Measurements from ENCODE around the gene POGLUT3. TPM values are rescaled to one million over a fixed set of nuclear protein-coding genes. Genes with fewer than 3 reads are reported as not detected.

The POGLUT3 gene
- total RNA-seq, 4 donors from 2014 or later, result 21.7 to 33.5 (median 29.2) TPM

DNA sequence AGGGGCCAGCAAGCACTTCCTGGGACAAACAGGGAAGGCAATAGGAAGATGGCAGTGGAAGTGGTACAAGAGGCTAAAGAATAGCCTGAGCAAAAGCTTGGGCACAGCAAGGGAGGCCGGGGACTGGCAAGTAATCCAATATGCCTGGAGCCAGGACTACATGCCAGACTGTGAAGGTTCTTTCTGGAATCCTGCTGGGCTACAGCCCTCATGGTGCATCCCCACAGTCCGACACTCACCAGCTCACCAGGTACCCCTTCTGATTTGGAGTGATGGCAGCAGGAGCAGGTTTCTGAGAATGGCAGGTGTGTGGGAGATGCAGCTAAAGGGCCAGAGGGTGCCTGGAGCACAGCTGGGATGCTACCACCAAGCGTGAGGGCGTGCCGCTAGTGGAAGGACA is 32.2 kb upstream of the POGLUT3 start:
- WGBS, 2 donors (ENCODE audit: low coverage in 1 of 2), result 85 to 100% methylated on average over 1 to 2 of the region's 5 CpGs
- no peak overlapping the region for H3K4me3 ChIP-seq
- H3K36me3 ChIP-seq, result peaks cover 0 to 3% of the 10 kb centered on the region in 2 donors
- TF ChIP-seq POLR2AphosphoS5 (IDR thresholded peaks at IDR 0.05), result no peak
- no peak for TF ChIP-seq CTCF (IDR thresholded peaks at IDR 0.05)
- no peak for TF ChIP-seq POLR2A (IDR thresholded peaks at IDR 0.05)
- TF ChIP-seq EP300 (IDR thresholded peaks at IDR 0.05), result no peak
- H3K27ac ChIP-seq, result no peak overlapping the region
- no peak for ATAC-seq
- H3K4me1 ChIP-seq, result no peaks in the 10 kb centered on the region
- H3K9me3 ChIP-seq, result no peaks in the 10 kb centered on the region
- H3K27me3 ChIP-seq, result no peaks in the 10 kb centered on the region

DNA sequence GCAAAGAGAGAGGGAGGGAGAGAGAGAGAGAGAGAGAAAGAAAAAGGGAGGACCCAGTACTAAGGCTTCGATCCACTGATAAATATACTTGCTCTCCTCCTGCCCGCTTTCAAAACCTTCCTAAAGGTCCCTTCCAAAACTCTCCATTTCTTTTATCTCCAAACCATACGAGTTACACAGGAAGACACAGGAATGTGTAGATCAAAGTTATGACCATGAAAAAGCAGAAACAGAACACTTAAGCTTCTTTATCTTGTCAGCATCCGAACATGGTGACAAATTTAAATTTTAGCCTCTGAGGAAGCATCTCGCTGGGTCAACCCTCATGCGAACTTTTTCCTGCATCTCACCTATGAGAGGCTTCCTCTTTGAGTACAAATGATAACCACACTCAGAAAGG is 29.2 kb upstream of the POGLUT3 start:
- no peaks in the 10 kb centered on the region for H3K9me3 ChIP-seq
- no peak for ATAC-seq
- 74 to 85% methylated on average over 6 of the region's 6 CpGs for WGBS, 2 donors (ENCODE audit: low coverage in 1 of 2)
- no peaks in the 10 kb centered on the region for H3K36me3 ChIP-seq
- H3K27me3 ChIP-seq, result no peaks in the 10 kb centered on the region
- no peak overlapping the region for H3K4me3 ChIP-seq
- no peaks in the 10 kb centered on the region for H3K4me1 ChIP-seq
- TF ChIP-seq POLR2AphosphoS5 (IDR thresholded peaks at IDR 0.05) (no peak), POLR2A (IDR thresholded peaks at IDR 0.05) (no peak), EP300 (IDR thresholded peaks at IDR 0.05) (no peak), CTCF (IDR thresholded peaks at IDR 0.05) (no peak)
- no peak overlapping the region for H3K27ac ChIP-seq

DNA sequence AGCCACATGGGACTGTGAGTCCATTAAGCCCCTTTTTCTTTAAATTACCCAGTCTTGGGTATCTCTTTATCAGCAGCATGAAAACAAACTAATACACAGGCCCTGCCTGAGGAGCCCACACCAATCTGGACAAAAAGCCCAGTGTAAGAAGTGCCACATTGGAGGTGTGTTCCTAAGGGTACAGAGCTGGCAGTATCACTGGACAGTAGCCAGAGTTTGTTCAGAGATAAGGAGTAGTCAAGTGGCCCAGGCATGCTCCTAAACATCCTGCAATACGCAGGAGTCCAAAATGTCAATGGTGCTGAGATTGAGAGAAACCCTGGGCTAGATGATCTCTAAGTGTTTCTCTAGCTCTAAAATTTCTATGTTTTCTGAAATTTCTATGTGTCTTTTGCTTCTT is 27.0 kb upstream of the POGLUT3 start:
- no peaks in the 10 kb centered on the region for H3K4me1 ChIP-seq
- no peak for ATAC-seq
- H3K4me3 ChIP-seq, result no peak overlapping the region
- WGBS, 2 donors (ENCODE audit: low coverage in 1 of 2), result 86 to 89% methylated on average over 1 of the region's 1 CpG
- no peaks in the 10 kb centered on the region for H3K36me3 ChIP-seq
- no peaks in the 10 kb centered on the region for H3K27me3 ChIP-seq
- H3K27ac ChIP-seq, result no peak overlapping the region
- H3K9me3 ChIP-seq, result no peaks in the 10 kb centered on the region
- TF ChIP-seq POLR2A (IDR thresholded peaks at IDR 0.05), result no peak

- Histone ChIP-seq H3K4me3 (no peak overlapping the region), H3K36me3 (no peaks in the 10 kb centered on the region), H3K27ac (no peak overlapping the region), H3K27me3 (no peaks in the 10 kb centered on the region), H3K9me3 (no peaks in the 10 kb centered on the region), H3K4me1 (no peaks in the 10 kb centered on the region)
- TF ChIP-seq EP300 (IDR thresholded peaks at IDR 0.05) (no peak), POLR2A (IDR thresholded peaks at IDR 0.05) (no peak), POLR2AphosphoS5 (IDR thresholded peaks at IDR 0.05) (no peak), CTCF (IDR thresholded peaks at IDR 0.05) (no peak)
- no peak for ATAC-seq
Measured at GRCh38 chr11:108524422-108524821, 26.2 kb upstream of the POGLUT3 start.

GRCh38 chr11:108522318-108522717 is 24.1 kb upstream of the POGLUT3 start:
- Histone ChIP-seq H3K27me3 (no peaks in the 10 kb centered on the region), H3K9me3 (no peaks in the 10 kb centered on the region), H3K4me3 (no peak overlapping the region), H3K4me1 (no peaks in the 10 kb centered on the region), H3K27ac (no peak overlapping the region), H3K36me3 (no peaks in the 10 kb centered on the region)
- TF ChIP-seq POLR2A (IDR thresholded peaks at IDR 0.05) (no peak), EP300 (IDR thresholded peaks at IDR 0.05) (no peak), POLR2AphosphoS5 (IDR thresholded peaks at IDR 0.05) (no peak), CTCF (IDR thresholded peaks at IDR 0.05) (no peak)
- no peak for ATAC-seq
- 50 to 58% methylated on average over 1 of the region's 1 CpG for WGBS, 2 donors (ENCODE audit: low coverage in 1 of 2)

GRCh38 chr11:108518581-108518980 is 20.4 kb upstream of the POGLUT3 start:
- peaks cover 0 to 10% of the 10 kb centered on the region in 2 donors for H3K36me3 ChIP-seq
- H3K27me3 ChIP-seq, result no peaks in the 10 kb centered on the region
- TF ChIP-seq POLR2A (IDR thresholded peaks at IDR 0.05), result no peak
- TF ChIP-seq EP300 (IDR thresholded peaks at IDR 0.05), result no peak
- no peak for TF ChIP-seq CTCF (IDR thresholded peaks at IDR 0.05)
- TF ChIP-seq POLR2AphosphoS5 (IDR thresholded peaks at IDR 0.05), result no peak
- H3K4me3 ChIP-seq, result no peak overlapping the region
- no peak for ATAC-seq
- no peaks in the 10 kb centered on the region for H3K9me3 ChIP-seq
- no peaks in the 10 kb centered on the region for H3K4me1 ChIP-seq
- WGBS, 2 donors (ENCODE audit: low coverage in 1 of 2), result 60 to 91% methylated on average over 1 to 6 of the region's 10 CpGs
- no peak overlapping the region for H3K27ac ChIP-seq

All from gastroesophageal sphincter (tissue), 4 donors.